Uterus (tissue), 2 donors: ENCODE results near the gene MTG1.

Experiments used
- POLR2A ChIP-seq, 2 donors: fragments of 450-650 bp; IDR thresholded peaks; one replicate each; pipeline ENCODE4 v1.6.1; 2016; ENCODE audit warnings: antibody characterized with exemption in 2 of 2, mild to moderate bottlenecking in 1 of 2, moderate library complexity in 1 of 2
- TF ChIP-seq, protein P1 (sequence below), 4 experiments: fragments of 200-600 bp in 2 of 4; fragments of 450-650 bp in 2 of 4; sonication (generic) in 2 of 4; IDR thresholded peaks; one replicate each; pipeline ENCODE4 v1.5.1; 2016 to 2019; ENCODE audit warnings: antibody characterized with exemption in 4 of 4, mild to moderate bottlenecking in 2 of 4, moderate library complexity in 1 of 4

DNA sequence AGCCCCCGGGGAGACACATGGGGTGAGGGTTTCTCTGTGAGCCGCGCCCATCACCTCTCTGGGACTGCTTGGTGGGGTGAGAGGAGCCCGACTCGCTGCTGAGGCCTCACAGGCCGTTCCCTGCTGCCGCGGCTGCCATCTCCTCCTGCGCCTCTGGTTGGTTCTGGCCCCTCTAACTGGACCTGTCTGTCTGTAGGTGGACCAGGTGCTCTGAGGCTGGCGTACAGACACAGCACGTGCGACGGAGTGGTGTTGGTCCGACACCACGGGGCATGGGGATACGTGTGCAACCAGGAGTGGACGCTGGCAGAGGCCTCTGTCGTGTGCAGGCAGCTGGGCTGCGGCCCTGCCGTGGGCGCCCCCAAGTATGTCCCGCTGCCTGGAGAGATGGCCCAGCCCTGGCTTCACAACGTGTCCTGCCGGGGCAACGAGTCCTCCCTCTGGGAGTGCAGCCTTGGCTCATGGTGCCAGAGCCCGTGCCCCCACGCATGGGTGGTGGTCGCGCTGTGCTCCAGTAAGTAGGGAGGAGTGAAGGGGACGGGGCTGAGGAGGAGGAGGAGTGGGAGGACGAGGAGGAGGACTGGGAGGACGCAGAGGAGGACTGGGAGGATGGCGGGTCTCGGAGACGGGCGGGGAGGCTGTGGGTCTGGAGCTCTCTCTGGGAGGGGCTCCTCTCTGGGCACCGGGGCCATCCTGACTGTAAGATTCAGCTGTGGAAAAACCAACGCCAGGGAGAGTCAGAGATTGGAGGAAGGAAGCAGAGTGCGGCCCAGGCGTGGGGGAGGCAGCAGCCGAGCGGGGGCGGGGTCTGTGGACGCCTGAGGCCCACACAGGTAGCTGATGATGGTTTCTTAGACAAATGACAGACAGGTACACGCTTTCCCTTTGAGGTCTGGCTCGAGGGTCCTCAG lies 62.3 kb downstream of the MTG1 start:
- TF ChIP-seq, protein P1, sequence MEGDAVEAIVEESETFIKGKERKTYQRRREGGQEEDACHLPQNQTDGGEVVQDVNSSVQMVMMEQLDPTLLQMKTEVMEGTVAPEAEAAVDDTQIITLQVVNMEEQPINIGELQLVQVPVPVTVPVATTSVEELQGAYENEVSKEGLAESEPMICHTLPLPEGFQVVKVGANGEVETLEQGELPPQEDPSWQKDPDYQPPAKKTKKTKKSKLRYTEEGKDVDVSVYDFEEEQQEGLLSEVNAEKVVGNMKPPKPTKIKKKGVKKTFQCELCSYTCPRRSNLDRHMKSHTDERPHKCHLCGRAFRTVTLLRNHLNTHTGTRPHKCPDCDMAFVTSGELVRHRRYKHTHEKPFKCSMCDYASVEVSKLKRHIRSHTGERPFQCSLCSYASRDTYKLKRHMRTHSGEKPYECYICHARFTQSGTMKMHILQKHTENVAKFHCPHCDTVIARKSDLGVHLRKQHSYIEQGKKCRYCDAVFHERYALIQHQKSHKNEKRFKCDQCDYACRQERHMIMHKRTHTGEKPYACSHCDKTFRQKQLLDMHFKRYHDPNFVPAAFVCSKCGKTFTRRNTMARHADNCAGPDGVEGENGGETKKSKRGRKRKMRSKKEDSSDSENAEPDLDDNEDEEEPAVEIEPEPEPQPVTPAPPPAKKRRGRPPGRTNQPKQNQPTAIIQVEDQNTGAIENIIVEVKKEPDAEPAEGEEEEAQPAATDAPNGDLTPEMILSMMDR (IDR thresholded peaks at IDR 0.05), result no peak
- no peak for TF ChIP-seq POLR2A (IDR thresholded peaks at IDR 0.05)
